HG03045 (cell line): ENCODE data around the gene MR1.

Source experiments
- ATAC-seq: cut with Tn5 transposase; IDR thresholded peaks from one replicate; pipeline ENCODE4 v1.9.1; 2021; ENCODE audit warnings: mild to moderate bottlenecking, moderate library complexity; ENCODE audit not compliant: unreplicated experiment

Gene MR1

GRCh38 chr1:181061891-181062835, 28.4 kb downstream of the MR1 start:
- peak; percentile 85 for ATAC-seq

- ATAC-seq: peak; percentile 56
Measured at GRCh38 chr1:181062836-181063428, 29.1 kb downstream of the MR1 start.

- ATAC-seq: no peak
Measured at GRCh38 chr1:181064011-181064623, 30.3 kb downstream of the MR1 start.

- ATAC-seq: no peak
Measured at GRCh38 chr1:181064702-181065101, 30.9 kb downstream of the MR1 start.

- ATAC-seq: no peak
Measured at GRCh38 chr1:181073638-181074037, 39.9 kb downstream of the MR1 start.

GRCh38 chr1:181075766-181076350, 42.1 kb downstream of the MR1 start:
- no peak for ATAC-seq

- ATAC-seq: no peak
Measured at GRCh38 chr1:181076852-181077251, 43.1 kb downstream of the MR1 start.

GRCh38 chr1:181077576-181078242, 43.9 kb downstream of the MR1 start:
- no peak for ATAC-seq

GRCh38 chr1:181079382-181079781, 45.6 kb downstream of the MR1 start:
- no peak for ATAC-seq

GRCh38 chr1:181079920-181080319, 46.1 kb downstream of the MR1 start:
- no peak for ATAC-seq

- no peak for ATAC-seq
Measured at GRCh38 chr1:181080556-181080955, 46.8 kb downstream of the MR1 start.

GRCh38 chr1:181081395-181081794, 47.6 kb downstream of the MR1 start:
- no peak for ATAC-seq

- no peak for ATAC-seq
Measured at GRCh38 chr1:181083842-181084605, 50.2 kb downstream of the MR1 start.

GRCh38 chr1:181084606-181084969, 50.8 kb downstream of the MR1 start:
- no peak for ATAC-seq

GRCh38 chr1:181086091-181086490, 52.3 kb downstream of the MR1 start:
- ATAC-seq: no peak

- ATAC-seq: no peak
Measured at GRCh38 chr1:181086926-181087325, 53.1 kb downstream of the MR1 start.

GRCh38 chr1:181087400-181087901, 53.7 kb downstream of the MR1 start:
- no peak for ATAC-seq

- ATAC-seq: peak; percentile 71
Measured at GRCh38 chr1:181088079-181089016, 54.6 kb downstream of the MR1 start, which contains the start of gene IER5. Gene IER5 (plus strand): TSS chr1:181088700. CDS start chr1:181088903, 203 bp downstream.
